Measurements from ENCODE around the gene ITGA11.

Gene ITGA11

DNA sequence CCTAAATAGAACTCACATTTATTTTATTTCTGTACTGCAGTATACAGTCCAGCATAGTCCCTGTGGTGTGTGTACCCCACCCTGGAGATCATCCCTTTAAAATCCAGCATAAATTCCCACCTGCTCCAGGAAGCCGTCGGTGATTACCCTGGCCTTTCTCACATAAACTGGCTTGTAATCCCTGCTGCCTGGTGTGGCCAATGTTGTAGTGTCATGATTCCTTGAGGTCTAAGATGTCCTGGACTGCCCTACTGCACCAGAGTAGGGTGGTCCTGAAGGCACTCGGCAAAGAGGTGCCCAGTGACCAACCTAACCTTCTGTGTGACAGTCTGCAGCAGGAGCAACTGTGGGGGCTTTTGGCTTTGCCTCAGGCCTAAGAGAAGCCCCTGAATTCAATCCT lies 58.9 kb downstream of the ITGA11 start:
- DNase-seq, result no peak

DNA sequence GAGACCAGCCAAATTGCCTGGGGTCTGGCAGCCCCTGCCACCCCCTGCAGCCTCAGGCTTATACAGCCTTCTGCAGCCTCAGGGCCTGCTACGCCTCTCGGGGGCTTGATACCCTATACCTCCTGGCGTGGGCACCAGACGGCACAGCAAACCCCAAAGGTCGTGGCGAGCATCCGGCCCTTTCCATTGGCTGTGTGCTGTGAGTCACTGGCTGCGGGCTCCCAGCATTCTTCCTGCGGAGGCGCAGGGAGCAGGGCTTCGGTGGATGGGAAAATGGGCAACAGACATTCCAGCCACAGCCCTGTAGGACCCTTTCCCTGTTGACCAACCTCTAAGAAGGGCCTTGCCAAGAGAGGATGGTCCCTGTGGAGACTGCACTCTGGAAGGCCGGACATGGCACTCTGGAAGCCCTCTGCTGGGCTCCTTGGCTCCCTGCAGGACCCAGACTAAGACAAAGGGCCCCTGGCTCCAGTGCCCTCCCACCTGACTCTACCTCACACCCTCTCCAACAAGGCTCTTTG lies 59.6 kb downstream of the ITGA11 start:
- DNase-seq, result no peak

DNA sequence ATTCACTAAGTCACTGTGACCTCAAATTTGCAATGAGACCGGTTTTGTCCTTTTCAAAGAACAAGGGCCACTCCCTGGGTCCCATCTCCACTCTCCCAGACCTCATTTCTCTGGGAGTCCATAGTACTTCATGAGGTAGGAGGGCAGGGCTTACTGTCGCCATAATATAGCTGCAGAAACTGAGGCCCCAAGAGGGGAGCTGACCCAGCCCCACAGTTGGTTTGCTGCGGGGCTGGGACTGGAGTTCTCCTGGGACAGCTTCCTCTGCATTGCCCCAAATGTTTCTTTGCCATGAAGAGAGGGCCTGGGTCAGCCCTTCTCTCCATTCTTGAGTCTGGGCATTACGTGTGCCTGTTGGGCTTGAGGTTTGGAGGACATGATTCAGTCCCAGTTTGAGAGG lies 60.1 kb downstream of the ITGA11 start:
- no peak for DNase-seq

DNA sequence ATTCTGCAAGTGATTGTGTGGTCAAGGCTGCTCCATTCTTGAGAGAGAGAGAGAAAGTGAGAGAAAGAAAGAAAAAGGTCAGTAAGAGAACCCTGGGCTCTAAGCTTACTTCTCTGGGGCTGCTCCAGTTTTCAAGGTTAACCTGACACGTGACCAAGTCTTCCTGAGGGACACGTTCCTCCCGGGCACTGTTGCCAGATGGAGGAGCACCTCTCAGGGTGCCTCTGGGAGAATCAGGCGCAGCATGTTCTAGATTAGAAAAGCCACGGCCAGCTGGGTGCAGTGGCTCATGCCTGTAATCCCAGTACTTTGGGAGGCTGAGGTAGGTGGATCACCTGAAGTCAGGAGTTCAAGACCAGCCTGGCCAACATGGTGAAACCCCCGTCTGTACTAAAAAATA lies 60.8 kb downstream of the ITGA11 start:
- DNase-seq, result no peak

DNA sequence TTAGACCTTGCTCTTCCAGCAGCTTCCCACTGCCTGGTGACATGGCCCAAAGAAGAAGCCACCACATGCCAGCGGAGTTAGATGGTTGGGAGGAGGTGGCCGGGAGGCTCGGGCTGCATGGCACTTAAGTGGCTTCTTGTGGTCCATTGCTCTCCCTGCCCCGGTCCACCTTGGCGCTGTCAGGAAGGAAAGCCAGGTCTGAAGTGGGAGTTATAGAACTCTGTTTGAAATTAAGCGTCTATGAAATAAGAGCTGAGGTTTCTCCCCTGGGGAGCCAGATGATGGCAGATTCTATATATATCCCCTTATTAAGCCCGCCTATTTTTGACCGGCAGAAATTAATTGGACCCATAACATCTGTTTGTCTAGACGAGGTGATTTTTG lies 61.2 kb downstream of the ITGA11 start:
- DNase-seq, result no peak

DNA sequence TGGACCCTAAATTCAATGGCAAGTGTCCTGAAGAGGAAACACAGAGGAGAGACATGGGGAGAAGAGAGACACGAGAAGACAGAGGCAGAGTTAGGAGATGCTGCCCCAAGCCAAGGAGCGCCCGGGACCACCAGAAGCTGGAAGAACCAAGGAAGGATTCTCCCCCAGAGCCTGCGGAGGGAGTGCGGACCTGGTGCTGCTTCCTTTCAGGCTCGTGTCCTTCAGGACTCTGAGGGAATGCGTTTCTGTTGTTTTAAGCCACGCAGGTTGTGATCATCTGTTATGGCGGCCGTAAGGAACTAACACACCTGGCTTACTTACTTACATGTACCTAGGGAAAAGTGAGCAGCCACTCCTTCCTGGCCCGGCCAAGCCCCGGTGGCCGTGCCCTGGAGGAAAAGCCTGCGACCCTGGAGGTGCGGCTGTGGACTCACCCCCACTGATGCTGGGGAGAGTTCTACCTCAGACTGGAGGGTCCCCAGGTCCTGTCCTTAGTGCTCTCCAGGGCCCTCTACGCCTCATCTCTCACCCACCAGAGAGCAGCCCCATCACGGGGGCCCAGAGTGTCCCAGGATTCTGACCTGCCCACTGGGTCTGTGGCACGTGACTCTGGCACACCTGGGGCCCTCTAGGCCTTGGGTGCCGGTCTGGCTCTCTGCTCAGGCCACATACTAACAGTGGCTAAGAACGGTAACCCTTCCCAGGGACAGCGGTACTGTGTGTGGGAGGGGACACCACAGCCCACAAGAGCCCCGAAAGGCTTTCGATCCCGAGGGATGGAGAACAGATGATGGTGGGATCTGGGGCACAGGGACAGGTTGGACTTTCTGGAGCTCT lies 61.8 kb downstream of the ITGA11 start:
- no peak for DNase-seq

DNA sequence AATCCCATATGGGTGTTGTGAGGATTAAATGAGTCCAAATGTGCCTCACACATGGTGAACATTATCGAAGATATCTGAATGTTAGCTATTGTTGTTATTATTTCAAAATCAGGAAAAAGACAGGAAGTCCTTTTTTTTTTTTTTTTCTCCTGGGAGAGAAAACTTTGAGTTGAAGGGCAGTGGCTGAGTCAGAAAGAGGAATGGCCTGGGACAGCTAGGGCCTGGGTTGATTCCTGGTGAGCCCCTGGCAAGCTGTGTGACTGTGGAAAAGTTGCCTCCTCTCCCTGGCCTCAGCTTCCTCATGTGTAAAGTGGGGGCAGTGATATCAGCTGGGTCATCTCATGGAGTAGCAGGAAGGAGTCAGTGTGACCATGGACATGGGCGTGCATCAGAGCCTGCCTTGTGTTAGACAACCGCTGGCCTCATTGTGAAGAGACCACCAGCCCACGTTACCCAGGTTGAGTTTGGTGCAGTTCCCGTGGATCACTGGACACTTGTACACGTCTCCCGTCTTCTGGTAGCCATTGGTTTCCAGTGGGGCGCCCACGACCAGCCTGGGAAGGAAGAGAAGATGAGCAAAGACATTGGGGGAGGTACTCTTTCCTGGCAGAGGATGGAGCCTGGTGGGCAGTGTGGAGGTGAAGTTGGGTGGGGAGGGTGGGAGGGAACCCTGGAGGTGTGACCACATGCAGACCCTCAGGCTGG lies 63.1 kb downstream of the ITGA11 start:
- no peak for DNase-seq

DNA sequence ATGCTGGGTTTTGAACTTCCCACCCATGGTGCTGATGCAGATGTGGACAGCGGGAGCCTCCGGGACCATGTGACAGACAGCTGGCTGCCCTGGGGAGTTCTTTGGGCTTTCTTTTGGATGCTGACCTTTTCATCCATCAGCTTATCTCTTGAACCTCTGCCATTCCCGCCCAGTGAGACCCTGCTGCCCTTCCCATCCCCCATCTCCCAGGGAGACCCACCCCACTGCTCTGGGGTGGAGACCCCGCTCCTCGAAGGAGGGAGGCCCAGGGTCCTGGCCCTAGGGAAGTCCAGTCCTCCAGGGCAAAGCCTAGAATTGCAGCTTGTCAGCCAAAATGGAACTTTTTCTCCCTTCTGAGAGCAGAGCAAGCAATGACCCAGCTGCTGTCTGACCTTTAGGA lies 64.0 kb downstream of the ITGA11 start:
- no peak for DNase-seq

DNA sequence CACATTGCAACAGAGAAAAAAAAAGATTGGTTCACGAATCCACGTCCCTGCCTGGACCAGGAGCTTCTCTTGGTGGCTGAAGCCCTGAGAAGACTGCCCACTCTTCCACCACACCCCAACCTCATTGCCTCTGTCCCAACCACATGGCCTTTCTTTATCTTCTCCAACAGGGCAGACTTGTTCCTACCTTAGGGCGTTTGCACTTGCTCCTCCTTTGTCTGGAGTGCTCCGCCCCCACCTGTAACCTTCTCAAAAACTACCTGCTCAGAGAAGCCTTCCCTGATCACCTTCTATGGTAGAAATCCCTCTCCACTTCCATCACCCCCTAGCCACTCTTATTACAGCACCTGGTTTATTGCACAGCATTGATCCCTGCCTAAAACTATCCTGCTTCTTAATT lies 64.7 kb downstream of the ITGA11 start:
- no peak for DNase-seq

DNA sequence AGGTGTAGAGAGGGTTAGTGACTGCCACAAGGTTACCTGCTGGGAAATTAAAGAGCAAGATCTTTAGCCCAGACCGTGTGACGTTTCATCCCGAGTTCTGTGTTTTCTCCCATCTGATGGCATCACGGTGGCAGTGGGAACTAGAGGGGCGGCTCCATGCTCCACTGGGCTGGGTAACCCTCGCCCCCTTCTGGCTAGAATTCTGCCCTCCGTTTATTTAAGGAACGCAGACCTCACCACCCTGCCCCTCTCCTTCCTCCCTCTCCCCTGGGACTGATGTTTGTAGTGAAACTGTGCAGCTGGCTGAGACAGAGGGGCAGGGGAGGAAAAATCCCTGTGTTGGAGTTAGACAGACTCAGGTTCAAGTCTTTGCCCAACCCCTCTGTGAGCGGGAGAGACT lies 65.6 kb downstream of the ITGA11 start:
- DNase-seq, result no peak

DNA sequence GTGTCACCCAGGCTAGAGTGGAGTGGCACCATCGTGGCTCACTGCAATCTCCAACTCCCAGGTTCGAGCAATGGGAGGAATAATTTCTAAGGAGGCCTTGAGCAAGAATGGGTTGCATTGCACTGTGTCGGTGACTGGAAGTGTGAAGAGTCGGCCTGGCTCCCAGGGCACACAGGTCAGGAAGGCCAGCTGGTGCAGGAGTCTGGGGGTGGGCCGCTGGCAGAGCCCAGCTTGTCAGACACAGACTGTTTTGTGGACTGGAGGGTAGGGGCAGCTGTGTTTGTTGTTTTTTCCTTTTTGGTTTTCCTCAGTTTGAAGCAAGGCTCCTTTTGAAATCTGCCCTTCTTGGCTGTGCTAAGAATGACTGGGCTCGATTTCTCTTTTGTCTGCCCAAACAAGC lies 66.2 kb downstream of the ITGA11 start:
- no peak for DNase-seq

DNA sequence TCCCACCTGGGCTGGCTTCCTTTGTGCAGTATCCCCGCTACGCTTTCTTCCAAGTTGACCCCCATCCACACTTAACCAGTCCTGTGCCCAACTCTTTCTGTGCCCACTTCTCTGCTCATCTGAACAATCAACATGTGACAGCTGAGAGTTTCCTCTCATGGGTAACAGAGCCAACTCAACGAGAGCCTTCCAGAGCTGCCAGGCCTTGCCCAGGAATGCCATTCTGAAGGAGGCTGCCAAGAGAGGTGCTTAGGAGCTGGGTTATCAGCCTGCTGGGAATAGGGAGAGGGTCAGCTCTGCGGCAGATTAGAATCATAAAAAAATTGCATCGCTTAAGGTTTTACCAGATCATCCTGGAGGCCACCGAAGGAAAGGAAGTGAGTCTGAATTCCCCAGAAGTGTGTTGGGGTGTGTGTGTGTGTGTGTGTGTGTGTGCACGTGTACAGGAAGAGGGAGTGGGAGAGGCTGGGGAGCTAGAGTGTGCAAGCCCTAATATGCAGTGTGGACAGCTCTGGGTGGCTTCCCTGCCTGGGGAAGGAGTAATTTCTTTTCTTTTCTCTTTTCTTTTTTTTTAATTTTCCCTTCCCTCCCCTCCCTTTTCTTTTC lies 66.7 kb downstream of the ITGA11 start:
- no peak for DNase-seq

DNA sequence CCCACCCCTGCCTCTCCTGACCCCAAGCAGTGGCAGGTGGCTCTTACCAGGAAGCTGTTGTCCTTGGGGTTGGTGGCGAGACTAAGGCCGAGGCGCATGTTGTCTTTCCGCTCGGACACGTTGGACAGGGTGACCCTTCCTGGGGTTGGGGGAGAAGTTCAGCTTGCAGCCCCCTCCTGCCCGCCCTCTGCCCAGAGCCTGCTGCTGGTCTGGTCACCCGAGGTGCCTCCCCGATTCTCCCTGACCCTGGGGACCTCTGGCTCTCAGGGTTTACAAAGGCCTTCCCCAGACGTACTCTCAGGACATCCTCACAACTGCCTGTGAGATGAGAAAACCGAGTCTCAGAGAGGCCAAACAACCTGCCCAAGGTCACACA lies 67.3 kb downstream of the ITGA11 start:
- DNase-seq, result no peak

DNA sequence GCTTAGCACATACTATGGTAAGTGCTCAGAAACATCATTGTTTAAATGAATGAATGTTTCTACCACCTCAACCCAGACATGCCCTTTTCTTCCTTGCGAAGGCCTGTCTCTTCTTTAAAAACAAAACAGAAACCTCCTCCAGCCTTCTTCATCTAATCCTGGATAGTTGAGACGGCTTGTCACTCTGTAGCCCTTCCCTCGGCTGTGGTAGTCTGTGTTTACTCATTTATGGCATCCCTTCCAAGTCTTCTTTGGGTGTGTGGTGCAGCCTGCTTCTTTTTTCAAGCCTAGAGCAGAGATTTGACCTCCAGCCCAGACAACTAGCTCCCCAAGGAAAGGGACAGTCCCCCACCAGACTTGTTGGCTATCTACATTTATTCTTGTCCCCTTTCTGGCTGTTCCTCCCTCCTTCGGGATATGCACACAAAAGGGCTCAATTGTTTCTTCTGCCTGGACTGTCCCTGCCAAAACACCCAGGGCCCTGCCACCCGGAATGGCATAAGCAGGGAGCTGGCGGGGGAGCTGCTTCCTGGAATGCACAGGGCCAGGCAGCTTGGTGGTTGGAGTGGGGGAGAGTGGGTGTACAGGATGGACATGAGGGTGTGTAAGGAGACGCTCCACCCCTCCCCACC lies 67.8 kb downstream of the ITGA11 start:
- DNase-seq, result no peak

DNA sequence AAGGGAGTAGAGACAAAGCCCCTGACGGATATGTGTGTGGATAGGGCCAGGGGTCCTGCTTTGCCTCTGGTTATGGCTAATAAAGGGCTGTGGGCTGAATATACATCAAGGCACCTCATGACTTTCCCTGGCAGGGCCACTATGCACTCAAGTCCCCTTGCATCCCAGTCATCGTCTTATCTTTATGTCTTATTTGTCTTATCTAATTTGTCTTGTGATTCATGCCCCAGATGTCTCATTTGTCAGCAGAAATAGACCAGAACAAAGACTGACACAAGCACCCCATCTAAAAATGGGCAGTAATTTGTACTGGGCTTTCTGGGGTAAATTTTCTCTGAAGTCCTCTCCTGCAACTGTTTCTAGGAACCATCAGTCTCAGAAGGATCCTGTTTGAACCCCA lies 68.6 kb downstream of the ITGA11 start:
- no peak for DNase-seq

DNA sequence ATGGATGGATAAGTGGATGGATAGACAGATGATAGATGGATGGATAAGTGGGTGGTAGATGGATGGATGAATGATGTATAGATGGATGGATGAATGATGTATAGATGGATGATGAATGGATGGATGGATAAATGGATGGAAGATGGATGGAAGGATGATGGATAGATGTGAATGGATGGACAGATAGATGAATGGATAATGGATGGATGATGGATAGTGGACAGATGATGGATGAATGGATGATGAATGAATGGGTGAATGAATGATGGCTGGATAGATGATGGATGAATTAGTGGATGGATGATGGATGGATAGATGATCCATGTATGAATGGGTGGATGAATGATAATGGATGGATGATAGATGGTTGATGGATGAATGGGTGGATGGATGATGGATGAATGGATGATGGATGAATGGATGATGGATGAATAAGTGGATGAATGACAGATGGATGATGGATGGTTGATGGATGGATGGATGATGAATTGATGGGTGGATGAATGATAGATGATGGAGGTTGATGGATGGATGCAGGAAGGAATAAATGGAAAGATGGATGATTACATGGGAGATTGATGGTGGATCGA lies 69.3 kb downstream of the ITGA11 start:
- no peak for DNase-seq

DNA sequence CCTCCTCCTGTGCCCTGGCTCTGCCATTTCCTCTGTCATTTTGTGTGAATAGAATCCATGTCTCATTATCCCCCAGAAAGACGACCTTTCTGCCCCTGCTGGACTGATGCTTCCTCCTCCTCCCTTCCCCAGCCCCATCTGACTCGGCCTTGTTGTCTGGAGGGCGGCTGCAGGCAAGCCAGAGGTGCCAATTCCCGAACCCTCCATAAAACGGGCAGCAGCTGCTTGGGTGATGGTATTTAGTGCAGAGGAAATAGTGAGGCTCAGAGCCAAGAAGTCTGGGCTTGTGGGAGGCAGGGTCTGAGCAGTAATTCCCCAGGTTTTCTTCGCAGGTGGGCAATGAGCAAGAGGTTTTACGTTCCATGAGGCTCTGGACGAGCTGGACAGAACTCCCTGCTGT lies 71.2 kb downstream of the ITGA11 start:
- no peak for DNase-seq

DNA sequence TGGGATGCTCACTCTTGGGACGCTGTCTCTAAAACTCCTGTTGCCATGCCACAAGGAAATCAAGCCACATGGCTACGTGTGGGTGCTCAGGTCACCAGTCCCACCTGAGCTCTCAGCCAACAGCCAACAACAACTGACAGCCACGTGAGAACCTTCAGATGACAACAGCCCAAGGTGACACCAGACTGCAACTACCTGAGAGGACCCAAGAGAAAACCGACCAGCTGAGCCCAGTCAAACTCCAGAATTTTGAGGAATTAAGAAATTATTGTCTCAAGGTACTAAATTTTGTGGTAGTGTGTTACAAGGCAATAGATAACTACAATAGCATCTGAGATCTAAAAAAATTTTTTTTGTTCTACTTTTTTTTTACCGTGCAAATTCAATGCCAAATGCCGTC lies 75.2 kb downstream of the ITGA11 start:
- DNase-seq, result no peak

DNA sequence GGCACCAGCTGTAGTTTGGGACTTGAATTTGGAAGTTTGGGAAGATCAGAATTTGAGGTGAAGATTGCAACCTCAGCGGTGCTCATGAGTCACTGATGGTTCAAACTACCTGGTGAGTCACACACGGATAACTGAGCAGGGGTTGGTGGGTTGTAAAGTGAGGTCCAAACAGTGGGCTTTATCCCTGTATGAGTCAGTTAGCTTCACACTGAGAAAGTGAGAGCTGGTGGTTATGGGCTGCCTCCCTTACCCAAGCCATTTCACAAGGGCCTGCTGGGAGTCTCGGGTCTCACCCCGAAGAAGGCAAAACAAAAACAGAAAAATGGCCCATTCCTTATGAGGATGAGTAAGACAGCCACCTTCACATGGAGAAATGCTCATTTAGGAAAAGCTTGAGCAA lies 77.0 kb downstream of the ITGA11 start:
- no peak for DNase-seq

DNA sequence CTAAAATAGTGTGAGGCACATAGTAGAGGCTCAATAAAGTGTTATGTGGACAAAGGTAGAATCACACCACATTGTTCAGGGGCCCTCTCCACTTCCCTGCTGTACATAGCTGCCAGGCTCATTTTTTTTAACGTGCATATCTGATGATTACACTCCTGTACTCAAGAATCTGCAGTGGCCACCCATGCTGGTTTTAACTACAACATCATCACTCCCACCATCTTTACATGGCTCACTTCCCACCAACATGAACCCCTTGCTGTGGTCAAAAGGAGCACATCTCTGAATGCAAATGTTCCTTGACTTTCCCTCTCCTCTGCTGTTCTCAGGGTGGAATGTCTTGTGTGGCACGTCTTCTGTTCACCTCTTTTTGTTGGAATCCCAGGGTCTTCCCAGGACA lies 77.7 kb downstream of the ITGA11 start:
- DNase-seq, result no peak

DNA sequence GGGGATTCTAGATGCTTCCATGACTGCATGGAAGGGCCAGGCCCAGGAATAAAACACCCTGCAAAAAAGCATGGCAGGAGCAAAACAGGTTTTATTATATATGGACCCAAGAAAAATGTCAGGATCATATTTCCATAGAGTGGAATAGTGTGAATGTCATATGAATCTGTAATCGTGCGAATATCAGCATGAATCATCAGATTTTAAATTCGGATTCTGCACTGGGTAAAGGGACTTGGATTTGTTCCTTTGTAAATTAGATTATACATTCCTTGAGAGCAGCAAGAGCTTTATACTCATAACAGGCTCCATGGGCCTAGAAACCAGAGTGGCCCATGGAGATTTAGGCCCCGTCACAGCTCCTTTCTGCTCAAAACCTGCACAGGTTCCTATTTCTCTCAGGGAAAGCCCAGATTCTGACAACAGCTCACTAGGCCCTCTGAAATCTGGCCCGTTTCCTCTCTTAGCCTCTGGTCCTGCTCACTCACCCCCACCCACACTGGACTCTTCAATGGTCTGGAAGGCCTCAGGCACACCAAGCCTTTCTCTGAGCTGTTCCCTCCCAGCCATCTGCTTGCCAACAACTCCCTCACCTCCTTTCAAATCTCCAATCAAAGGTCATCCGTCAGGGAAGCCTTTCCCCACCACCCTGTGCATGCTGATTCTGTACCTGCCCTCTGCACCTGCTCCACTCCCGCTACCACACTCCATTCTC lies 78.4 kb downstream of the ITGA11 start:
- DNase-seq, result no peak
